Stomach smooth muscle (tissue), 2 donors: ENCODE measurements around the gene HBE1.
"Not testable (repeated sequence)": the region's sequence is repeated elsewhere in the genome, so short reads cannot be mapped to it uniquely, and the experiment has no call there.

Source experiments
- H3K27ac ChIP-seq: one replicate; pipeline ENCODE4 v1.7.0; 2013; ENCODE audit warnings: mild to moderate bottlenecking, low read length, inconsistent platforms
- H3K27me3 ChIP-seq, 2 donors: one replicate each; pipeline ENCODE4 v1.7.0; 2013; ENCODE audit warnings: low read length in 2 of 2; ENCODE audit not compliant: insufficient read depth in 2 of 2, control insufficient read depth in 1 of 2
- H3K36me3 ChIP-seq, 2 donors: one replicate each; pipeline ENCODE4 v1.7.0; 2013; ENCODE audit warnings: low read length in 2 of 2; ENCODE audit not compliant: control insufficient read depth in 2 of 2, insufficient read depth in 2 of 2
- H3K4me1 ChIP-seq: one replicate; pipeline ENCODE4 v1.7.0; 2013; ENCODE audit warnings: low read length; ENCODE audit not compliant: control insufficient read depth, insufficient read depth
- H3K4me3 ChIP-seq, 2 donors: one replicate each; pipeline ENCODE4 v1.7.0; 2013; ENCODE audit warnings: low read length in 2 of 2
- H3K9ac ChIP-seq, 2 donors: one replicate each; pipeline ENCODE4 v1.7.0; 2013; ENCODE audit warnings: low read length in 2 of 2, mild to moderate bottlenecking in 1 of 2
- H3K9me3 ChIP-seq, 2 donors: one replicate each; pipeline ENCODE4 v1.7.0; 2013; ENCODE audit warnings: low read length in 2 of 2; ENCODE audit not compliant: control insufficient read depth in 2 of 2
- donor health status: healthy.
- donor health status: Pancreatic carcinoma.

Gene HBE1

GRCh38 chr11:5275369-5276110 is 5.8 kb upstream of the HBE1 start:
- H3K27me3 ChIP-seq, result no peaks in the 10 kb centered on the region

DNA sequence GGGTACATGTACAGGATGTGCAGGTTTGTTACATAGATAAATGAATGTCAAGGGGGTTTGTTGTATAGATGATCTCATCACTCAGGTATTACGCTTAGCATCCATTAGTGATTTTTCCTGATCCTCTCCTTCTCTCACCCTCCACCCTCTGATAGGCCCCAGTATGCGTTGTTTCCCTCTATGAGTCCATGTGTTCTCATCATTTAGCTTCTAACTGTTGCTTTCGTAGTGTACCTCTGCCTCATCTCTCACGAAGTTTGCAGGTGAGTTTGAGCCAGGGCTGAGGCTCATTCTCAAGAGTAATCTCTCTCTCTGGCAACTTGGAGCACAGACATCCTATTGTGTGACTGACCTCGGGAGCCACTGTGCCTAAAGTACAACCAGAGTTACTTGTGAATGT is 4.7 kb upstream of the HBE1 start:
- no peaks in the 10 kb centered on the region for H3K4me1 ChIP-seq
- H3K27me3 ChIP-seq, result no peaks in the 10 kb centered on the region
- H3K36me3 ChIP-seq, result no peaks in the 10 kb centered on the region
- H3K9me3 ChIP-seq, result no peaks in the 10 kb centered on the region
- H3K9ac ChIP-seq, result no peak overlapping the region
- no peak overlapping the region for H3K4me3 ChIP-seq
- H3K27ac ChIP-seq, result no peak overlapping the region

More at GRCh38 chr11:5275369-5276110, 5.8 kb upstream of the HBE1 start:
- Histone ChIP-seq H3K36me3 (no peaks in the 10 kb centered on the region), H3K9me3 (no peaks in the 10 kb centered on the region), H3K4me3 (no peak overlapping the region), H3K9ac (no peak overlapping the region), H3K27ac (no peak overlapping the region), H3K4me1 (no peaks in the 10 kb centered on the region)

DNA sequence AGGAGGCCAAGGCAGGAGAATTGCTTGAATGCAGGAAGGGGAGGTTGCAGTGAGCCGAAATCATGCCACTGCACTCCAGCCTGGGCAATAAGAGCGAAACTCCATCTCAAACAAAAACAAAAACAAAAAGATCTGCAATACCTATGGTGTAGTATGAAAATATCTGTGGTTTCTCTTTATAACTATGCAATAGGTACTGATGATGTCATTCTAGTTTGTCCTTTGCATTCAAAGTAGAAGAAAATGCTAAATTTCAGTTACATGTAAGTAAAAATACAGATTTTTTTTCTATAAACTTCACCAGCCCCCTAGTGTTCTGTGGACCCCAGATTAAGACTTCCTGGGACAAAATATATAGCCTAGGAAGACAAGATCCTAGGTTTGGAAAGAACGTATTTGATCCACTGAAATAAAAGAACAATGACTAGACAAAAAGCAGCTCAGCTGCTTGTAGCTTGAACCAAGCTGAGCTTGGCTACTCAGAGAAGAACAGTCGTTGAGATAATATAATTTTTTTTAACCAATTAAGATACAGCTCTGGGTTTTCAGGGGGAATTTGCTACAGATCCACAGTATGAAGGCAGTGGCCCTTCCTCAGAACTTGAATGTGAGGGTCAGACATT is 2.8 kb upstream of the HBE1 start:
- Histone ChIP-seq H3K27me3 (no peaks in the 10 kb centered on the region), H3K9ac (no peak overlapping the region)

DNA sequence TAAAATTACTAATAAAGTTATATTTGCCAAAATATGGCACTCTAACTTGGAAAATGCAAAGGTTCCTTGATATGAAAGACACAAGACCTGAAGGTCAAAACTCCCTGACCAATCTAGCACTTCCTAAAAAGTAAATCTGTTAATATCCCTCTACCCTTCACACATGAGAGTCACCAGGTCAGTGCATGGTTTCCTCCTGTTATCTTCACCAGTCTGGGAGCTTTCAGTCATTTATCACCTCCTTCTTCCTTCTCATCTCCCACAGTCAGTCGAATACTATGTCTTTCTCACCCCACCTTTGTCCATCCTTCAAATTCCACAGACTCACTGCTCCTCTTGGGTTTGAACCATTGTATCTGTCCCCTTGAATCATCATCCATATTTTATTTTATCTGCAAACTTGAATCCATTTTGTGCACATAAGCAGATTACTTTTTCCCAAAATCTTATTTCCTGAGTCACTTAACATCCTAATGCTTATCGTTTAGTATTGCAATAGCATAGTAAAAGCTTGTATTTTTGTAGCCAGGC is 2.6 kb downstream of the HBE1 start:
- Histone ChIP-seq H3K27me3 (no peaks in the 10 kb centered on the region), H3K36me3 (no peaks in the 10 kb centered on the region), H3K4me3 (no peak overlapping the region), H3K9me3 (no peaks in the 10 kb centered on the region), H3K4me1 (no peaks in the 10 kb centered on the region), H3K9ac (no peak overlapping the region), H3K27ac (no peak overlapping the region)

More for the DNA sequence above, 2.8 kb upstream of the HBE1 start:
- Histone ChIP-seq H3K9me3 (no peaks in the 10 kb centered on the region), H3K4me1 (no peaks in the 10 kb centered on the region), H3K4me3 (no peak overlapping the region), H3K27ac (no peak overlapping the region), H3K36me3 (no peaks in the 10 kb centered on the region)

DNA sequence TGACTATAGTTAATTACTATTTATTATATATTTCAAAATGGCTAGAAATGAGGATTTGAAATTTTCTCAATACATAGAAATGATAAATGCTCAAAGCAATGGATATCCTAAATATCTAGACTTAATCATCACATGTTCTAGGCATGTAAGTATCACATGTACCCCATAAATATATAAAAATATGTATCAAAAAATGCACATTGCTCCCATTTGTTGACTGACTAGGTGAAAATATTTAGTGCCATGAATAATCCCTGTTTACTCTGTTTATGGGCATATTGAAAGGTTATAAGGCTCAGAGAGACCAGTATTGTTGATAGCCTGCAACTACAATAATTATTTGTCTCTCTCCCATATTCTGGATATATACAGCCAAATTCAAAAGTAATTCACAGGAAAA is 3.1 kb downstream of the HBE1 start:
- no peak overlapping the region for H3K27ac ChIP-seq

GRCh38 chr11:5265832-5266231 is 3.9 kb downstream of the HBE1 start:
- Histone ChIP-seq H3K9me3 (peaks cover 0 to under 1% of the 10 kb centered on the region in 2 donors), H3K27ac (no peak overlapping the region), H3K27me3 (no peaks in the 10 kb centered on the region), H3K4me3 (no peak overlapping the region), H3K4me1 (no peaks in the 10 kb centered on the region), H3K36me3 (no peaks in the 10 kb centered on the region), H3K9ac (no peak overlapping the region)

More for the DNA sequence above, 3.1 kb downstream of the HBE1 start:
- Histone ChIP-seq H3K4me3 (no peak overlapping the region), H3K36me3 (no peaks in the 10 kb centered on the region), H3K27me3 (no peaks in the 10 kb centered on the region), H3K4me1 (no peaks in the 10 kb centered on the region), H3K9me3 (no peaks in the 10 kb centered on the region), H3K9ac (no peak overlapping the region)

- H3K9me3 ChIP-seq, result peaks cover 0 to 3% of the 10 kb centered on the region in 2 donors
- H3K36me3 ChIP-seq, result no peaks in the 10 kb centered on the region
- H3K27me3 ChIP-seq, result no peaks in the 10 kb centered on the region
- no peaks in the 10 kb centered on the region for H3K4me1 ChIP-seq
- H3K9ac ChIP-seq, result no peak overlapping the region
- no peak overlapping the region for H3K27ac ChIP-seq
- H3K4me3 ChIP-seq, result no peak overlapping the region
Measured at GRCh38 chr11:5258543-5259262, 11.0 kb downstream of the HBE1 start.

GRCh38 chr11:5257296-5257695 is 12.4 kb downstream of the HBE1 start:
- Histone ChIP-seq H3K27me3 (no peaks in the 10 kb centered on the region), H3K4me1 (no peaks in the 10 kb centered on the region), H3K36me3 (no peaks in the 10 kb centered on the region), H3K27ac (no peak overlapping the region), H3K4me3 (no peak overlapping the region), H3K9ac (no peak overlapping the region), H3K9me3 (peaks cover 0 to 3% of the 10 kb centered on the region in 2 donors)

- not testable (repeated sequence) for H3K27me3 ChIP-seq, H3K4me3 ChIP-seq, H3K36me3 ChIP-seq, H3K9me3 ChIP-seq, H3K9ac ChIP-seq, H3K4me1 ChIP-seq, H3K27ac ChIP-seq
Measured at GRCh38 chr11:5254646-5255413, 14.9 kb downstream of the HBE1 start, which contains the start of gene HBG2. TSS of gene HBG2 (minus strand) at chr11:5254781. CDS start at chr11:5254728, 53 bp downstream.

GRCh38 chr11:5254023-5254422 is 15.7 kb downstream of the HBE1 start:
- not testable (repeated sequence) for H3K4me1 ChIP-seq, H3K4me3 ChIP-seq, H3K36me3 ChIP-seq, H3K9ac ChIP-seq, H3K9me3 ChIP-seq, H3K27ac ChIP-seq, H3K27me3 ChIP-seq
